ENCODE results near the gene SDR42E2. TPM values are rescaled to one million over a fixed set of nuclear protein-coding genes. Genes with fewer than 3 reads are reported as not detected.

The SDR42E2 gene
- total and polyA plus RNA-seq, 10 of the 15 experiments (the other 5 are each of a cell fraction or from before 2014, with no cell fraction given), result 0.01 to 0.09 (median 0.08) TPM; not detected in 4

DNA sequence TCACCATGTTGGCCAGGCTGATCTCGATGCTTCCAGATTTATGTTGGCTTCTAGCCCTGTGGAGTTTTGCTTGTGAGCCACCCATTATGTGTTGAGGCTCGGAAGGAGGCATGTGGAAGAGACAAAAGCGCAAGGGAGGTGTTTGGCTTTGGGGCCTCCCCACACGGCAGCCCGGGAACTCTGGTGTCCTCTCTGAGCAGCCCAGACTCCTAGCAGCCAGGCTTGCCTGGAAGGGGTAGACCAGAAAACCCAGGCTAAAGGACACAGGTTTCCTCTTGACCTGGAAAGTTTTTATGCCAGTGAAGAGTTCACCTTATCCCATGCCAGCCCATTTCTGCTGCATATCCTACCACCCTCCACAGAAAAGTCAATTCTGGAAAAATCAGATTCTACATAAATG, 21.0 kb downstream of the SDR42E2 start:
- ATAC-seq, result no peak
- RAD21 ChIA-PET (ENCODE audit: unreplicated experiment), result interaction anchor here (1.0 kb wide), 2 partner anchors 106 to 117 kb away, joined by 3 to 4 read pairs; no protein-coding TSS in a partner anchor

More for the DNA sequence above, 21.0 kb downstream of the SDR42E2 start:
- FAIRE-seq, result no peak
- Histone ChIP-seq H3K4me3 (no peak overlapping the region), H3K27ac (ENCODE audit: control insufficient read depth, insufficient read depth) (no peak overlapping the region), H3K9me3 (replicated peaks; ENCODE audit: control insufficient read depth, insufficient read depth, low read length) (no peaks in the 10 kb centered on the region), H3K9ac (ENCODE audit: control insufficient read depth, insufficient read depth, low read length) (no peak overlapping the region), H3K27me3 (replicated peaks in 1 of 2; ENCODE audit: control insufficient read depth in 2 of 2, insufficient read depth in 2 of 2, low read length in 1 of 2) (no peaks in the 10 kb centered on the region), H3K79me2 (ENCODE audit: control insufficient read depth, insufficient read depth, low read length) (no peaks in the 10 kb centered on the region), H4K20me1 (ENCODE audit: control insufficient read depth, insufficient read depth) (no peaks in the 10 kb centered on the region), H3K4me2 (ENCODE audit: control insufficient read depth, insufficient read depth) (no peak overlapping the region), H3K4me1 (ENCODE audit: control insufficient read depth, insufficient read depth, low read length) (peaks cover 3% of the 10 kb centered on the region), H2AFZ (ENCODE audit: control insufficient read depth, low read depth, low read length) (no peak overlapping the region), H3K36me3 (ENCODE audit: control insufficient read depth in 2 of 2, insufficient read depth in 2 of 2, low read length in 1 of 2) (no peaks in the 10 kb centered on the region)
- intact Hi-C loops (cut with micrococcal nuclease; ENCODE audit: unreplicated experiment) (no loop called here), in situ Hi-C loops (cut with MboI) (loop anchor here (5.0 kb wide), 2 partner anchors 51 to 181 kb away; partner anchors contain the start of gene PDZD9)
- no peak for DNase-seq (ENCODE audit: low read depth, low spot score)
- TF ChIP-seq SP1 (IDR thresholded peaks at IDR 0.05; ENCODE audit: low read depth, low read length), result no peak
- TF ChIP-seq HCFC1 (IDR thresholded peaks at IDR 0.05; ENCODE audit: low read length), result no peak
- no peak for TF ChIP-seq EP300 (IDR thresholded peaks at IDR 0.05; ENCODE audit: borderline replicate concordance in 1 of 2, control insufficient read depth in 1 of 2, low read depth in 2 of 2, low read length in 2 of 2)
- TF ChIP-seq MYC (IDR thresholded peaks at IDR 0.05; ENCODE audit: insufficient read depth, insufficient read length, insufficient replicate concordance, low read length, severe bottlenecking), result no peak
- TF ChIP-seq, protein P1, sequence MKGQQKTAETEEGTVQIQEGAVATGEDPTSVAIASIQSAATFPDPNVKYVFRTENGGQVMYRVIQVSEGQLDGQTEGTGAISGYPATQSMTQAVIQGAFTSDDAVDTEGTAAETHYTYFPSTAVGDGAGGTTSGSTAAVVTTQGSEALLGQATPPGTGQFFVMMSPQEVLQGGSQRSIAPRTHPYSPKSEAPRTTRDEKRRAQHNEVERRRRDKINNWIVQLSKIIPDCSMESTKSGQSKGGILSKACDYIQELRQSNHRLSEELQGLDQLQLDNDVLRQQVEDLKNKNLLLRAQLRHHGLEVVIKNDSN (IDR thresholded peaks at IDR 0.05; ENCODE audit: borderline replicate concordance, extremely low read length, insufficient read depth, low read depth, low read length), result no peak
- TF ChIP-seq NFXL1 (IDR thresholded peaks at IDR 0.05; ENCODE audit: borderline replicate concordance), result no peak
- TF ChIP-seq, protein P2, sequence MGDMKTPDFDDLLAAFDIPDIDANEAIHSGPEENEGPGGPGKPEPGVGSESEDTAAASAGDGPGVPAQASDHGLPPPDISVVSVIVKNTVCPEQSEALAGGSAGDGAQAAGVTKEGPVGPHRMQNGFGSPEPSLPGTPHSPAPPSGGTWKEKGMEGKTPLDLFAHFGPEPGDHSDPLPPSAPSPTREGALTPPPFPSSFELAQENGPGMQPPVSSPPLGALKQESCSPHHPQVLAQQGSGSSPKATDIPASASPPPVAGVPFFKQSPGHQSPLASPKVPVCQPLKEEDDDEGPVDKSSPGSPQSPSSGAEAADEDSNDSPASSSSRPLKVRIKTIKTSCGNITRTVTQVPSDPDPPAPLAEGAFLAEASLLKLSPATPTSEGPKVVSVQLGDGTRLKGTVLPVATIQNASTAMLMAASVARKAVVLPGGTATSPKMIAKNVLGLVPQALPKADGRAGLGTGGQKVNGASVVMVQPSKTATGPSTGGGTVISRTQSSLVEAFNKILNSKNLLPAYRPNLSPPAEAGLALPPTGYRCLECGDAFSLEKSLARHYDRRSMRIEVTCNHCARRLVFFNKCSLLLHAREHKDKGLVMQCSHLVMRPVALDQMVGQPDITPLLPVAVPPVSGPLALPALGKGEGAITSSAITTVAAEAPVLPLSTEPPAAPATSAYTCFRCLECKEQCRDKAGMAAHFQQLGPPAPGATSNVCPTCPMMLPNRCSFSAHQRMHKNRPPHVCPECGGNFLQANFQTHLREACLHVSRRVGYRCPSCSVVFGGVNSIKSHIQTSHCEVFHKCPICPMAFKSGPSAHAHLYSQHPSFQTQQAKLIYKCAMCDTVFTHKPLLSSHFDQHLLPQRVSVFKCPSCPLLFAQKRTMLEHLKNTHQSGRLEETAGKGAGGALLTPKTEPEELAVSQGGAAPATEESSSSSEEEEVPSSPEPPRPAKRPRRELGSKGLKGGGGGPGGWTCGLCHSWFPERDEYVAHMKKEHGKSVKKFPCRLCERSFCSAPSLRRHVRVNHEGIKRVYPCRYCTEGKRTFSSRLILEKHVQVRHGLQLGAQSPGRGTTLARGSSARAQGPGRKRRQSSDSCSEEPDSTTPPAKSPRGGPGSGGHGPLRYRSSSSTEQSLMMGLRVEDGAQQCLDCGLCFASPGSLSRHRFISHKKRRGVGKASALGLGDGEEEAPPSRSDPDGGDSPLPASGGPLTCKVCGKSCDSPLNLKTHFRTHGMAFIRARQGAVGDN (IDR thresholded peaks at IDR 0.05), result no peak
- TF ChIP-seq HDAC6 (IDR thresholded peaks at IDR 0.05; ENCODE audit: unreplicated experiment), result no peak
- TF ChIP-seq PAX8 (IDR thresholded peaks at IDR 0.05), result no peak
- TF ChIP-seq RAD51 (IDR thresholded peaks at IDR 0.05), result no peak
- no peak for TF ChIP-seq ZNF622 (IDR thresholded peaks at IDR 0.05)
- TF ChIP-seq ZNF384 (IDR thresholded peaks at IDR 0.05; ENCODE audit: borderline replicate concordance, low read depth, low read length), result no peak
- TF ChIP-seq MEF2A (IDR thresholded peaks at IDR 0.05; ENCODE audit: insufficient read depth, low read depth, low read length), result no peak
- TF ChIP-seq NR2C1 (IDR thresholded peaks at IDR 0.05), result no peak
- TF ChIP-seq HDAC2 (IDR thresholded peaks at IDR 0.05), result no peak
- TF ChIP-seq, protein P3, sequence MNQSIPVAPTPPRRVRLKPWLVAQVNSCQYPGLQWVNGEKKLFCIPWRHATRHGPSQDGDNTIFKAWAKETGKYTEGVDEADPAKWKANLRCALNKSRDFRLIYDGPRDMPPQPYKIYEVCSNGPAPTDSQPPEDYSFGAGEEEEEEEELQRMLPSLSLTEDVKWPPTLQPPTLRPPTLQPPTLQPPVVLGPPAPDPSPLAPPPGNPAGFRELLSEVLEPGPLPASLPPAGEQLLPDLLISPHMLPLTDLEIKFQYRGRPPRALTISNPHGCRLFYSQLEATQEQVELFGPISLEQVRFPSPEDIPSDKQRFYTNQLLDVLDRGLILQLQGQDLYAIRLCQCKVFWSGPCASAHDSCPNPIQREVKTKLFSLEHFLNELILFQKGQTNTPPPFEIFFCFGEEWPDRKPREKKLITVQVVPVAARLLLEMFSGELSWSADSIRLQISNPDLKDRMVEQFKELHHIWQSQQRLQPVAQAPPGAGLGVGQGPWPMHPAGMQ (IDR thresholded peaks at IDR 0.05; ENCODE audit: borderline replicate concordance), result no peak
- WGBS (ENCODE audit: insufficient coverage, insufficient replicate concordance, low lambda C conversion rate, missing lambda C conversion rate), result 62% methylated on average over 5 of the region's 5 CpGs
- BruUV-seq (replicated peaks), result no TSS peak
- CTCF ChIA-PET, result interaction anchor here (1.0 to 7.4 kb wide), 4 partner anchors 13 to 177 kb away, joined by 3 to 101 read pairs (median 7); partner anchors contain the start of gene MOSMO
- SMC1A ChIA-PET (ENCODE audit: uncharacterized antibody, unreplicated experiment), result interaction anchor here (1.5 kb wide), 1 partner anchor 105 kb away, joined by 3 read pairs; no protein-coding TSS in a partner anchor
- POLR2A ChIA-PET, result no interaction called here

All from GM12878 (cell line).